Immature natural killer cell (primary cell): ENCODE results near the gene KCNN3. TPM values are rescaled to one million over a fixed set of nuclear protein-coding genes. Genes with fewer than 3 reads are reported as not detected.
A peak's percentile ranks its signal among the peaks of the same experiment; 100 is the strongest.

Experiments used
- DNase-seq, 3 donors: peaks; one replicate each; pipeline ENCODE4 v3.0.0; 2022; ENCODE audit warnings: mixed read lengths in 1 of 3
- H3K27ac Mint-ChIP-seq, 6 donors: one replicate each; pipeline ENCODE4 v1.8.0; 2020; ENCODE audit warnings: mixed read lengths in 6 of 6, mild to moderate bottlenecking in 5 of 6, inconsistent platforms in 4 of 6, moderate library complexity in 3 of 6
- H3K27me3 Mint-ChIP-seq, 3 donors: one replicate each; pipeline ENCODE4 v1.8.0; 2020 to 2021; ENCODE audit warnings: low read depth in 3 of 3, mild to moderate bottlenecking in 3 of 3, mixed read lengths in 3 of 3, moderate library complexity in 3 of 3, inconsistent platforms in 1 of 3
- H3K36me3 Mint-ChIP-seq, 3 donors: one replicate each; pipeline ENCODE4 v1.8.0; 2020; ENCODE audit warnings: mixed read lengths in 3 of 3, inconsistent platforms in 2 of 3, mild to moderate bottlenecking in 2 of 3
- H3K4me1 Mint-ChIP-seq, 2 donors: one replicate each; pipeline ENCODE4 v1.8.0; 2020; ENCODE audit warnings: inconsistent platforms in 2 of 2, mild to moderate bottlenecking in 2 of 2, mixed read lengths in 2 of 2, moderate library complexity in 1 of 2
- H3K4me3 Mint-ChIP-seq, 5 donors: one replicate each; pipeline ENCODE4 v1.8.0; 2020; ENCODE audit warnings: mild to moderate bottlenecking in 5 of 5, mixed read lengths in 5 of 5, inconsistent platforms in 3 of 5, moderate library complexity in 3 of 5
- H3K9me3 Mint-ChIP-seq, 6 donors: one replicate each; pipeline ENCODE4 v1.8.0; 2020; ENCODE audit warnings: mild to moderate bottlenecking in 6 of 6, mixed read lengths in 6 of 6, inconsistent platforms in 4 of 6, moderate library complexity in 3 of 6
- polyA plus RNA-seq, 3 donors: library from polyadenylated mRNA; unstranded; fragments of 300-500 nt; fragmentation: Illumina TruSeq; gene quantifications; one replicate each; pipeline ENCODE4 v1.2.3, GENCODE V29; 2021

The KCNN3 gene
- polyA plus RNA-seq, 3 donors from 2014 or later, result not detected

GRCh38 chr1:154871374-154871773, 1.3 kb upstream of the KCNN3 start:
- H3K9me3 Mint-ChIP-seq, result no peaks in the 10 kb centered on the region
- H3K36me3 Mint-ChIP-seq, result no peaks in the 10 kb centered on the region
- H3K27me3 Mint-ChIP-seq, result peaks cover 6 to 21% (median 12%) of the 10 kb centered on the region in 3 donors
- no peak for DNase-seq
- H3K27ac Mint-ChIP-seq, result no peak overlapping the region
- peak overlapping the region in 1 of 5 donors; percentile 11 for H3K4me3 Mint-ChIP-seq
- peaks cover 7 to 12% of the 10 kb centered on the region in 2 donors for H3K4me1 Mint-ChIP-seq

- no peak for DNase-seq
- Mint-ChIP-seq H3K27ac (no peak overlapping the region), H3K9me3 (no peaks in the 10 kb centered on the region), H3K36me3 (no peaks in the 10 kb centered on the region), H3K4me3 (no peak overlapping the region), H3K4me1 (peaks cover 7 to 12% of the 10 kb centered on the region in 2 donors), H3K27me3 (peaks cover 11 to 21% (median 12%) of the 10 kb centered on the region in 3 donors)
Measured at GRCh38 chr1:154870734-154871133, 653 bp upstream of the KCNN3 start.

GRCh38 chr1:154869351-154870114, 548 bp downstream of the KCNN3 start:
- Mint-ChIP-seq H3K4me3 (peak overlapping the region; percentile 40 to 70 (median 48)), H3K36me3 (no peaks in the 10 kb centered on the region), H3K9me3 (no peaks in the 10 kb centered on the region), H3K4me1 (peaks cover 7 to 12% of the 10 kb centered on the region in 2 donors), H3K27ac (no peak overlapping the region), H3K27me3 (peaks cover 12 to 21% (median 13%) of the 10 kb centered on the region in 3 donors)
- DNase-seq, result no peak

- Mint-ChIP-seq H3K4me1 (peaks cover 7 to 12% of the 10 kb centered on the region in 2 donors), H3K4me3 (no peak overlapping the region), H3K9me3 (no peaks in the 10 kb centered on the region)
Measured at GRCh38 chr1:154867841-154868605, 2.1 kb downstream of the KCNN3 start.

GRCh38 chr1:154867064-154867825, 2.8 kb downstream of the KCNN3 start:
- peaks cover 7 to 12% of the 10 kb centered on the region in 2 donors for H3K4me1 Mint-ChIP-seq
- H3K4me3 Mint-ChIP-seq, result no peak overlapping the region
- DNase-seq, result no peak
- no peak overlapping the region for H3K27ac Mint-ChIP-seq
- peaks cover 12 to 16% (median 13%) of the 10 kb centered on the region in 3 donors for H3K27me3 Mint-ChIP-seq
- H3K9me3 Mint-ChIP-seq, result no peaks in the 10 kb centered on the region
- no peaks in the 10 kb centered on the region for H3K36me3 Mint-ChIP-seq

More at GRCh38 chr1:154867841-154868605, 2.1 kb downstream of the KCNN3 start:
- no peak for DNase-seq
- Mint-ChIP-seq H3K36me3 (no peaks in the 10 kb centered on the region), H3K27me3 (peaks cover 12 to 16% (median 13%) of the 10 kb centered on the region in 3 donors), H3K27ac (no peak overlapping the region)

- H3K36me3 Mint-ChIP-seq, result no peaks in the 10 kb centered on the region
- no peak overlapping the region for H3K4me3 Mint-ChIP-seq
- no peak overlapping the region for H3K27ac Mint-ChIP-seq
- H3K9me3 Mint-ChIP-seq, result no peaks in the 10 kb centered on the region
- DNase-seq, result no peak
- peaks cover 7 to 12% of the 10 kb centered on the region in 2 donors for H3K4me1 Mint-ChIP-seq
- H3K27me3 Mint-ChIP-seq, result peaks cover 10 to 19% (median 13%) of the 10 kb centered on the region in 3 donors
Measured at GRCh38 chr1:154866257-154867063, 3.6 kb downstream of the KCNN3 start.

GRCh38 chr1:154865442-154866256, 4.4 kb downstream of the KCNN3 start:
- Mint-ChIP-seq H3K27me3 (peaks cover 9 to 20% (median 13%) of the 10 kb centered on the region in 3 donors), H3K27ac (no peak overlapping the region), H3K4me1 (peaks cover 7 to 12% of the 10 kb centered on the region in 2 donors), H3K9me3 (no peaks in the 10 kb centered on the region), H3K4me3 (no peak overlapping the region), H3K36me3 (no peaks in the 10 kb centered on the region)
- DNase-seq, result no peak

GRCh38 chr1:154864189-154864975, 5.7 kb downstream of the KCNN3 start:
- Mint-ChIP-seq H3K27me3 (peaks cover 7 to 16% (median 12%) of the 10 kb centered on the region in 3 donors), H3K4me1 (peaks cover 0 to 6% of the 10 kb centered on the region in 2 donors), H3K4me3 (no peak overlapping the region), H3K9me3 (no peaks in the 10 kb centered on the region), H3K36me3 (no peaks in the 10 kb centered on the region), H3K27ac (no peak overlapping the region)
- no peak for DNase-seq

- Mint-ChIP-seq H3K4me3 (no peak overlapping the region), H3K27me3 (peaks cover 6 to 11% (median 7%) of the 10 kb centered on the region in 3 donors), H3K9me3 (no peaks in the 10 kb centered on the region), H3K36me3 (no peaks in the 10 kb centered on the region), H3K4me1 (peaks cover 0 to under 1% of the 10 kb centered on the region in 2 donors), H3K27ac (no peak overlapping the region)
- DNase-seq, result no peak
Measured at GRCh38 chr1:154863315-154864174, 6.5 kb downstream of the KCNN3 start.

- H3K9me3 Mint-ChIP-seq, result no peaks in the 10 kb centered on the region
- H3K4me1 Mint-ChIP-seq, result no peaks in the 10 kb centered on the region
- H3K27ac Mint-ChIP-seq, result no peak overlapping the region
- no peak for DNase-seq
- no peak overlapping the region for H3K4me3 Mint-ChIP-seq
- H3K27me3 Mint-ChIP-seq, result peaks cover 4 to 7% (median 6%) of the 10 kb centered on the region in 3 donors
- H3K36me3 Mint-ChIP-seq, result no peaks in the 10 kb centered on the region
Measured at GRCh38 chr1:154862907-154863306, 7.2 kb downstream of the KCNN3 start.

GRCh38 chr1:154861607-154862094, 8.4 kb downstream of the KCNN3 start:
- Mint-ChIP-seq H3K4me1 (no peaks in the 10 kb centered on the region), H3K9me3 (no peaks in the 10 kb centered on the region), H3K4me3 (no peak overlapping the region), H3K27me3 (peaks cover 4 to 7% (median 5%) of the 10 kb centered on the region in 3 donors), H3K36me3 (no peaks in the 10 kb centered on the region), H3K27ac (no peak overlapping the region)
- DNase-seq, result no peak
